GM19372 (cell line): ENCODE results near the gene VPS33B.

Experiments
- ATAC-seq: cut with Tn5 transposase; IDR thresholded peaks from one replicate; pipeline ENCODE4 v1.9.1; 2021; ENCODE audit warnings: mild to moderate bottlenecking, low read depth, moderate library complexity; ENCODE audit not compliant: unreplicated experiment

Gene VPS33B

DNA sequence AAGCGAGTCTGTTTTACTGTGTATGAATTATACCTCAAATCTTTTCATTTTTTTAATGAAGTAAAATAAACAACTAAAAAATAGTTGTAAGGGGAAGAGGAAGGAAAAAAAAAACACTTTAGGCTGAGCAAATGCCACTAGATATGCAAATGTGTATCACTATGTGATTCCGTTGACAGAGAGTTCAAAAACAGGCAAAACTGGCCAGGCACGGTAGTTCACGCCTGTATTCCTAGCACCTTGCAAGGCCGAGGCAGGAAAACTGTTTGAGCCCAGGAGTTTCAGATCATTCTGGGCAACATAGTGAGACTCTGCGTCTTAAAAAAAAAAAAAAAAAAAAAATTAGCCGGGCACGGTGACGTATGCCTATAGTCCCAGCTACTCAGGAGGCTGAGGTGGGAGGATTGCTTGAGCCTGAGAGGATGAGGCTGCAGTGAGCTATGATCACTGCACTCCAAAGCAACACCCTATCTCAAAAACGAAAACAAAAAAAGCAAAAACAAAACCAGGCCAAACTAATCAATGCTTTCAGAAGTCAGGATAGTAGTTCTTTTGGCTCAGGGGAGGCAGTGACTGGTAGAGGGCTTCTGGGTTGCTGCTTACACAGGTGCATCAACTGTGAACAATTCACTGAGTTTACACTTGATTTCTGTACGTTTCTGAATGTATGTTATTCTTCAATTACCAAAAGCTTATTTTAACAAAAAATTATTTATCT is 35.4 kb downstream of the VPS33B start:
- ATAC-seq = no peak

- no peak for ATAC-seq
These were observed 40.3 kb downstream of the VPS33B start for GRCh38 chr15:90982135-90982534.

DNA sequence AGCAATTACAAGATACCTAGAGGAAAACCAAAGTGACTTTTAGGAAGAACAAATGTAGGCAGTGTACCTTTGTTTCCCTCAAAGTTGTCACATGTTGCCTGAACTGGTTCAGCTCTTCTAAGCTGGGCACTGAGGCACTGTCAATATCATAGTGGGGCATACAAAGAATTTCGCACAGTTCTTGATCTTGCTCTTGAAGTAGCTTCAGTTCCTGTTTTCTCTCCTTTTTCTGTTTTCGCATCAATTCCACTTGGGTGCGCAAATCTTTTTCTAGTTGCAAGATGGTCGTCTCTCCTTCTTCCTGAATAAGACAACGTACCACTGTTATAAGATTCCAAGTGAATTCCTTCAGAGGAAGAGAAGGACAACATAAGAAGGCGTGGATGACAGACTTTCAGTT is 40.7 kb downstream of the VPS33B start:
- peak; percentile 77 for ATAC-seq

DNA sequence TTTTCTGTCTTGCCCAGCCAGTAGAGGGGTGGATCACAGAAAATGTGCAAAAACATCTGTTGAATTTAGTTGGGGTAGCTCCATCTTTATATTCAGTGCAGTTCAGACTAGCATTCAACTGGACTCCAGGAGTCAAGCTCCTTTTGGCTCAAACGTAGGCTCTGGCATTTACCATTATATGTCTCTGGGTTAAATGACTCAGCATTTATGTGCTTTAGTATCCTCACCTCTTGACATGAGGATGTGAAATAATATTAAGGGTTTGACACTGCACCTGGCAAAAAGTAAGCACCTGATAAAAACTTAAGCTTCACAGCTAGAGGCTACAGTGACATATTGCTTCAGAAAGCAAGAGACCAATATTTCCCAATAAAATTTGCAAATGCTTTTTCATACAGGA is 42.8 kb downstream of the VPS33B start:
- ATAC-seq = no peak

GRCh38 chr15:90974216-90974615 is 48.2 kb downstream of the VPS33B start:
- ATAC-seq = no peak

DNA sequence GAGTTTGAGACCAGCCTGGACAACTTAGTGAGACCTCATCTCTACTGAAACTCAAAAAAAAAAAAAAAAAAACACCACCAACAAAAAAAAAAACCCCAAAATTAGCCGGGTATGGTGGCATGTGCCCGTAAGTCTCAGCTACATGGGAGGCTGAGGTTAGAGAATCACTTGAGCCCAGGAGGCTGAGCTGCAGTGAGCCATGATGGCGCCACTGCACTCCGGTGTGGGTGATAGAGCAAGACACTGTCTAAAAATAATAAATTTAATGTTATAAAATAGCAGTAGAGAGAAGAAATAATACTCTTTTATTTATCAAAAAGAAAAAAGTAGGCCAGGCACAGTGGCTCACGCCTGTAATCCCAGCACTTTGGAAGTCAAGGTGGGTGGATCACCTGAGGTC is 50.3 kb downstream of the VPS33B start:
- ATAC-seq = no peak

DNA sequence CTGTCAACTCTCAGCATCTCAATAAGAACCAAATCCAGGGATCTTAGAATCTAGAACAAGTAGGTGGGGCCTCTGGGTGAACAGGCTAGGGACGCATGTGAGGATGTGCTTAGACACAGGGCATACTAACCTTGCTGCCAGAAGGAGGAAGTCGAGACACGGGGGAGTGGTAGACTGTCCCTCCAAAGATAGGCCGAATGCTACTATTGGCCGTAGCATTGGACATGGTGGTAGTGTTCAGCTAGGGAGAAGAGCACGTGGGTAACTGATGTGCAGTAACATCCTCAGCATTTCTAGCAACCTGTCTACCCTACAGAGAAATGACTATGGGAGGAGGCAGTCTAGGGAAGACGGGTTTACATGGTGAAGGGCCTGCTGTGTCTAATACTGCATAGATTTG is 52.1 kb downstream of the VPS33B start:
- ATAC-seq = no peak

DNA sequence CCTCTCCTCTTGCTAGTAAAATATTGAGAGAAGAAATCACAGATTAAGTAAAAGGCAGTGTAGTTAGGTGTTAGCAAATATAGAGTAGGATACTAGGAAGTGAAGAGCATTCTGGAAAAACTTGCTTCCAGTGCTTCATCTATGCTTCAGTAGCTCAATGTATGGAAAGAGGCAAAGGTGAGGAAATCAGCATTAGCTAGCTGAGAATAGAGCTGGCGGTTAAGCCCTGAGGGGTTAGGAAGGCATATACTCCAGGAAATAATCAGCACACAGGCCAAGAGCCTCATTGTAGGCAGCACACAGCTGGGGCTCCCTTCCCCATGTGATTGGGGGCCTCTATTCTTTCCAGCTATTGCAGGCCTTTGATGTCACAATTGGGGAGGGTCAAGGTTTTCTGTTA is 54.0 kb downstream of the VPS33B start:
- ATAC-seq = no peak

DNA sequence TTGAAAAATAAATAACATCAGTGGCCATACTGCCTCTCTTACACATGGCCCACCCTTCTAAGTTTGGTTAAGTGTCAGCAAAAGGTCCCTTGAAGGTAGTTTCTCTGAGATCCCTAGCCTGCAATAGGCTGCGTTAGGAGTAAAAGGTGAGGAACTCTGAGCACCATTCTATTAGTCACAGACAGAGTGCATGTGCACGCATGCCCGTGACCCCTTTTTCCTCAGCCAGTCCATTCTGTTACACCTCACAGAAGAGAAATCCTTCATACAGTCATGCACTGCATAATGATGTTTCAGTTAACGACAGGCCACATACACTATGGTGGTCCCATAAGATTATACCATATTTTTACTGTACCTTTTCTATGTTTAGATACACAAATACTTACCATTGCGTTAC is 55.2 kb downstream of the VPS33B start:
- no peak for ATAC-seq

- no peak for ATAC-seq
These were observed 56.1 kb downstream of the VPS33B start for GRCh38 chr15:90966262-90966661.

DNA sequence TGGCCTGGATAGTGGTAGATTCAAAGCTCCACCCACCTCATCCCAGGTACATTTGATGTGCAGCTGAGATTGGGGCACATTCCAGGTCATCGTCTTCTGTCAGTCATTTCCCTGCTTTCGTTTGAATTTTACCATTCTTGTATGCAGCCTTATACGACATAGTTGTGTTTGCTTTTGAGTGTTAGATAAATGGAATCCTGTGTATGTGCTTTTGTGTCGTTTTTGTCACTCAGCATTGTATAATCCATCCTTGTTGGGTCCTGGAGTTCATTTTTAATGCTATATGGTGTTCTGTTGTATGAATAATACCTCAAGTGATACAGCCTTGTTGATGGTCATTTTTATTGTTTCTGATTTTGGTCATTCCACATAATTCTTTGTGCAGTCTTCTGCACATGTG is 60.4 kb downstream of the VPS33B start:
- ATAC-seq = no peak

- no peak for ATAC-seq
These were observed 61.9 kb downstream of the VPS33B start for GRCh38 chr15:90960298-90961091.

GRCh38 chr15:90959894-90960293 is 62.5 kb downstream of the VPS33B start:
- ATAC-seq = no peak

DNA sequence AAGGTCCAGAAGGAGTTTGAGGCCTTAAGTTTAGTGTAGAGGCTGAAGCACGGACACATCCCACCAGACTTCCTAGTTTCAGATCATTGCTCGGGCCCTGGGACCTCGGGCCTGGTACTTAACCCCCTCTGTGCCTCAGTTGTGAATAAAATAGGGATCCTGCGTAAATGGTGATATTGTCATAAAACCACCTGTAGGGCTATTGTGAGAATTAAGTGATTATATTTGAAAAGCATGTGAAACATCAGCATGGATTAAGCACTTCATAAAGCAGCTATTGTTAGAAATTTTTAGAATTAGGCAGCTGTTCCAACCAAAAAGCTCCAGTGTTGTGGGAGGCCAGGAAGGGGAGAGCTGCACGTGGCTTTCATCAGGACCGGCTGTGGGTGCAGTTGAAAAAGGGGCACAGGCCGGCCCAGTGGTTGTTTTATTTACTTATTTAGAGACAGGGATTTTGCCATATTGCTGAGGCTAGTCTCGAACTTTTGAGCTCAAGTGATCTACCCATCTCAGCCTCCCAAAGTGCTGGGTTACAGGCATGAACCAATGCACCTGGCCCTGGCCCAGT is 63.3 kb downstream of the VPS33B start:
- no peak for ATAC-seq

DNA sequence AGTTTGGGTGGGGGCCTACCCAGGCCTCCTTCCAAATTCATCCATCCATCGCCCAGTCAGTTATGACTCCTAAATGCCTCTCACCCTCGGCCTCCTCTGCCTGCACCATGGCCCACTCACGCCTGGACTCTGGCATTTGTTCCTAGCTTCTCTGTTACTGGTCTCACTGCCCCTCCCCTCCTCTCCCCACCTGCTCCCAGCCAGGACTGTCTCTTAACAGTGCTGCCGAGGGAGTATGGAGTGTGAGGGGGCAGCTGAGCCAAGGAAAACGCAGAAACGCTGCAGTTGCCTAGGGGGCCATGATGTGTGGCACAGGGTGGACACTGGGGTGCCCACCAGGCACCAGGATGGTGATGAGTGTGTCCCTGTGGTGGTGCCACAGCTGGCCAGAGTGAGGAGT is 64.6 kb downstream of the VPS33B start:
- ATAC-seq = no peak

- ATAC-seq = no peak
These were observed 65.2 kb downstream of the VPS33B start for GRCh38 chr15:90957031-90957790.

GRCh38 chr15:90956274-90957030 is 65.9 kb downstream of the VPS33B start:
- ATAC-seq = no peak

DNA sequence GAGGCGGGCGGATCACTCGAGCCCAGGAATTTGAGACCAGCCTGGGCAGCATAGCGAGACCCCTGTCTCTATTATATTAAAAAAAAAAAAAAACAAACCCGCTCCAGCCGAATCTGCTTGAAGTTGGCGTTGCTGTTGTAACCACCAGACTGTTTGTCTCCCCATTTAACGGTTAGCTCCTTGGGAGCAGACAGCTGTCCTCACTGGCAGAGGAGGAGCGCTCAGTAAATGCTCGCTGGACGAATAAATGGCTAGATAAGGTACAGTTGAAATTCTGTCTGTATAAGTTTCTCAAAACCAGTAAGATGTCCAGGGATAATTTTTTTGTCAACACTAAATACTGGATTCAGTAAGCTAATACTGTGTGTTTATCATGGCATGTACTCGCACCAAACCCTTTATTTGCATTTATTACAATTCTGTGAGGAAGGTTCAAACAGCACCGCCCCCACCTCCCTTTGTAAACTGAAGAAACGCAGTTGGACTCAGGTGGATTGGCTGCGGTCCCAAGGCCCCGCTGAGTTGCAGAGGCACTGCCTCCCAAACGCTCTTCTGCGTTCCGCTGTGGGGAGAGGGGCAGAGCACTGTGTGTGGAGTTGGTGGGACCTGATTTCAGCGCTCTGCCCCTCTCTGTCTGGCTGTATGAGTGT is 66.6 kb downstream of the VPS33B start:
- ATAC-seq = no peak

GRCh38 chr15:90954712-90955623 is 67.4 kb downstream of the VPS33B start, which contains the start of gene RCCD1:
TSS of gene RCCD1 (plus strand) at chr15:90954884. CDS start at chr15:90956735, 1,851 bp downstream.
- peak; percentile 93 for ATAC-seq
